GM12878 (cell line): Measurements from ENCODE around the gene MYCBPAP. TPM values are rescaled to one million over a fixed set of nuclear protein-coding genes. Genes with fewer than 3 reads are reported as not detected.

Source experiments
- ATF7 ChIP-seq: fragments of 450-650 bp; IDR thresholded peaks from 2 replicates; pipeline ENCODE4 v1.6.1; 2016; ENCODE audit warnings: low read depth, mild to moderate bottlenecking
- BACH1 ChIP-seq: fragments of 450-650 bp; IDR thresholded peaks from 2 replicates; pipeline ENCODE4 v1.6.1; 2017; ENCODE audit warnings: mild to moderate bottlenecking, borderline replicate concordance
- BCLAF1 ChIP-seq: fragments of 450-650 bp; IDR thresholded peaks from 2 replicates; pipeline ENCODE4 v1.6.1; 2017; ENCODE audit warnings: antibody characterized with exemption, mild to moderate bottlenecking, moderate library complexity
- BRCA1 ChIP-seq: IDR thresholded peaks from 2 replicates; pipeline ENCODE4 v1.6.1; 2011; ENCODE audit warnings: low read depth, low read length, improper control_type of control experiment
- DPF2 ChIP-seq: fragments of 450-650 bp; IDR thresholded peaks from 2 replicates; pipeline ENCODE4 v1.6.1; 2017; ENCODE audit warnings: mild to moderate bottlenecking
- E4F1 ChIP-seq: fragments of 450-650 bp; IDR thresholded peaks from 2 replicates; pipeline ENCODE4 v1.6.1; 2018; ENCODE audit warnings: borderline replicate concordance, mild to moderate bottlenecking; ENCODE audit not compliant: partially characterized antibody
- EED ChIP-seq: sonication (generic); IDR thresholded peaks from 2 replicates; pipeline ENCODE4 v1.6.1; 2016; ENCODE audit warnings: antibody characterized with exemption, low read depth
- ETV6 ChIP-seq, 2 experiments: fragments of 450-650 bp in 1 of 2; IDR thresholded peaks in 1 of 2; conservative IDR thresholded peaks in 1 of 2; 2 replicates each; pipeline ENCODE4 v1.6.1; 2014; ENCODE audit warnings: antibody characterized with exemption in 1 of 2, borderline replicate concordance in 1 of 2, low read depth in 1 of 2, mild to moderate bottlenecking in 1 of 2, moderate library complexity in 1 of 2
- FOXK2 ChIP-seq: fragments of 450-650 bp; IDR thresholded peaks from 2 replicates; pipeline ENCODE4 v1.6.1; 2017; ENCODE audit warnings: mild to moderate bottlenecking, moderate library complexity
- IKZF1 ChIP-seq: fragments of 450-650 bp; conservative IDR thresholded peaks from 2 replicates; pipeline ENCODE4 v1.6.1; 2017; ENCODE audit warnings: antibody characterized with exemption, mild to moderate bottlenecking
- IRF4 ChIP-seq: IDR thresholded peaks from 2 replicates; pipeline ENCODE4 v1.6.1; 2011; ENCODE audit warnings: low read depth, low read length
- KAT2A ChIP-seq: conservative IDR thresholded peaks from 2 replicates; pipeline ENCODE4 v1.6.1; 2011; ENCODE audit warnings: low read depth, low read length; ENCODE audit not compliant: control insufficient read depth
- MXI1 ChIP-seq: fragments of 150-350 bp; IDR thresholded peaks from 2 replicates; pipeline ENCODE4 v1.6.1; 2011; ENCODE audit warnings: low read depth, mild to moderate bottlenecking, inconsistent platforms, low read length, improper control_type of control experiment
- NR2F1 ChIP-seq: fragments of 450-650 bp; conservative IDR thresholded peaks from 2 replicates; pipeline ENCODE4 v1.6.1; 2017; ENCODE audit warnings: mild to moderate bottlenecking
- PML ChIP-seq: IDR thresholded peaks from 2 replicates; pipeline ENCODE4 v1.6.1; 2012; ENCODE audit warnings: low read length, inconsistent platforms
- POLR2AphosphoS2 ChIP-seq: IDR thresholded peaks from 2 replicates; pipeline ENCODE4 v1.6.1; 2011; ENCODE audit warnings: low read depth, mild to moderate bottlenecking, low read length, improper control_type of control experiment, moderate library complexity
- RAD21 ChIP-seq: IDR thresholded peaks from 2 replicates; pipeline ENCODE4 v1.6.1; 2011; ENCODE audit warnings: mild to moderate bottlenecking, low read depth, low read length, moderate library complexity; ENCODE audit not compliant: insufficient read depth
- SIN3A ChIP-seq: IDR thresholded peaks from 2 replicates; pipeline ENCODE4 v1.6.1; 2012; ENCODE audit warnings: low read depth, low read length, improper control_type of control experiment
- SPI1 ChIP-seq: IDR thresholded peaks from 2 replicates; pipeline ENCODE4 v1.6.1; 2011; ENCODE audit warnings: low read depth, mild to moderate bottlenecking, low read length, moderate library complexity, borderline replicate concordance; ENCODE audit not compliant: insufficient read depth
- USF2 ChIP-seq: IDR thresholded peaks from 2 replicates; pipeline ENCODE4 v1.6.1; 2011; ENCODE audit warnings: low read depth, low read length, improper control_type of control experiment, borderline replicate concordance
- YY1 ChIP-seq: IDR thresholded peaks from 2 replicates; pipeline ENCODE4 v1.6.1; 2011; ENCODE audit warnings: low read depth, mild to moderate bottlenecking, low read length
- ZNF207 ChIP-seq: fragments of 450-650 bp; IDR thresholded peaks from 2 replicates; pipeline ENCODE4 v1.6.1; 2014; ENCODE audit warnings: antibody characterized with exemption, mild to moderate bottlenecking, borderline replicate concordance
- ZNF384 ChIP-seq: IDR thresholded peaks from 2 replicates; pipeline ENCODE4 v1.6.1; 2012; ENCODE audit warnings: low read depth, mild to moderate bottlenecking, low read length, improper control_type of control experiment, borderline replicate concordance
- polyA plus RNA-seq, 11 experiments: library from polyadenylated mRNA; depleted of rRNA in 4 of 11; unstranded in 6 of 11; stranded (reverse) in 5 of 11; fragments of >200 nt; fragmentation: Nextera tagmentation in 4 of 11; fragmentation: Illumina TruSeq in 1 of 11; extraction: Ambion mirVana in 4 of 11; extraction: Trizol in 1 of 11; gene quantifications; 1 replicate in 1 of 11; 2 replicates in 10 of 11; pipeline versions ENCODE4 v1.2.1 to v1.2.3, GENCODE V29; 2011 to 2016; ENCODE audit warnings: inconsistent platforms in 2 of 11, missing spikeins in 2 of 11, low read depth in 1 of 11
- total RNA-seq, 4 experiments: library from RNA; depleted of rRNA in 3 of 4; stranded (reverse); fragments of >200 nt in 3 of 4; fragmentation: Illumina TruSeq in 1 of 4; extraction: Trizol in 1 of 4; gene quantifications; 2 replicates each; pipeline versions ENCODE4 v1.2.1 to v1.2.3, GENCODE V29; 2013 to 2021

MYCBPAP gene
- total and polyA plus RNA-seq, 10 of the 15 experiments (the other 5 are each of a cell fraction or from before 2014, with no cell fraction given): 0.23 to 2.7 (median 1.5) TPM

- TF ChIP-seq BCLAF1 (0 out of 2 replicates have a peak, but pooled peaks have one; percentile 12), MXI1 (peak; percentile 27; the same call in 1 of the 2 replicates), BACH1 (peak; percentile 86), NR2F1 (peak; percentile 61; the same call in 1 of the 2 replicates), DPF2 (peak; percentile 75), FOXK2 (no peak), SIN3A (no peak), EED (no peak), IRF4 (no peak), ATF7 (no peak), USF2 (no peak), IKZF1 (peak; percentile 81), BRCA1 (no peak), KAT2A (no peak), YY1 (peak; percentile 91), ETV6 (conservative IDR thresholded peaks at IDR 0.05 in 1 of 2, IDR thresholded peaks at IDR 0.05 in 1 of 2; ENCODE audit: borderline replicate concordance in 1 of 2, low read depth in 1 of 2) (no peak), ZNF384 (no peak), PML (no peak), POLR2AphosphoS2 (0 out of 2 replicates have a peak, but pooled peaks have one; percentile 47), E4F1 (no peak), ZNF207 (peak; percentile 55; the same call in 1 of the 2 replicates), RAD21 (peak; percentile 93), SPI1 (peak; percentile 67)
Measured at GRCh38 chr17:50547035-50547735, 38.9 kb downstream of the MYCBPAP start, which contains the start of gene SPATA20 (continued).
